Vagina (tissue), 2 donors: Measurements from ENCODE around the gene SEMA6A.

Source experiments
- POLR2A ChIP-seq, 2 donors: fragments of 450-650 bp; IDR thresholded peaks; one replicate each; pipeline ENCODE4 v1.6.1; 2017; ENCODE audit warnings: antibody characterized with exemption in 2 of 2, mild to moderate bottlenecking in 2 of 2, moderate library complexity in 2 of 2
- POLR2AphosphoS5 ChIP-seq, 2 donors: sonication (generic); formaldehyde crosslinking; IDR thresholded peaks; one replicate each; pipeline ENCODE4 v1.9.0; 2017; ENCODE audit warnings: antibody characterized with exemption in 2 of 2, mild to moderate bottlenecking in 2 of 2, low read depth in 1 of 2; ENCODE audit not compliant: insufficient read depth in 1 of 2
- TF ChIP-seq, protein P1 (sequence below), 3 experiments: fragments of 450-650 bp in 2 of 3; fragments of 200-600 bp in 1 of 3; sonication (generic) in 1 of 3; IDR thresholded peaks; one replicate each; pipeline ENCODE4 v1.5.1; 2017 to 2019; ENCODE audit warnings: antibody characterized with exemption in 3 of 3, mild to moderate bottlenecking in 2 of 3, moderate library complexity in 2 of 3

DNA sequence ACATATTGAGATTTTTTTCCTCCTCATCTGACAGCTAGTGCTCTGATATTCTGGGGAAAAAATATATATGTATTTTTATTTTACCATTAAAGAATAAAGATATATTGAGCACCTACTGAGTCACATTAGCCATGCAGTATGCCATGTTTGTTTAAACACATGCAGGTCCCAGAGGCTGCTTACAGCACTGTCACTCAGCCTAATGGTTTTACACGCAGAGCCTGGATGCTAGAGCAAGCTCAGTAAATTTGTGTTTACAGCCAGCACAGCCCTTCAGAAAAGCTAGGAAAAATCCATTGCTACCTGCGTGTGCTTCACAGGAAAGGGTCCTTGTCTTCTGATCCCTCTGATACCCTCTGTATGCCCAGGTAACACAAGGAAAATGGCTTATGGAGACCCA, 146.2 kb downstream of the SEMA6A start:
- TF ChIP-seq, protein P1, sequence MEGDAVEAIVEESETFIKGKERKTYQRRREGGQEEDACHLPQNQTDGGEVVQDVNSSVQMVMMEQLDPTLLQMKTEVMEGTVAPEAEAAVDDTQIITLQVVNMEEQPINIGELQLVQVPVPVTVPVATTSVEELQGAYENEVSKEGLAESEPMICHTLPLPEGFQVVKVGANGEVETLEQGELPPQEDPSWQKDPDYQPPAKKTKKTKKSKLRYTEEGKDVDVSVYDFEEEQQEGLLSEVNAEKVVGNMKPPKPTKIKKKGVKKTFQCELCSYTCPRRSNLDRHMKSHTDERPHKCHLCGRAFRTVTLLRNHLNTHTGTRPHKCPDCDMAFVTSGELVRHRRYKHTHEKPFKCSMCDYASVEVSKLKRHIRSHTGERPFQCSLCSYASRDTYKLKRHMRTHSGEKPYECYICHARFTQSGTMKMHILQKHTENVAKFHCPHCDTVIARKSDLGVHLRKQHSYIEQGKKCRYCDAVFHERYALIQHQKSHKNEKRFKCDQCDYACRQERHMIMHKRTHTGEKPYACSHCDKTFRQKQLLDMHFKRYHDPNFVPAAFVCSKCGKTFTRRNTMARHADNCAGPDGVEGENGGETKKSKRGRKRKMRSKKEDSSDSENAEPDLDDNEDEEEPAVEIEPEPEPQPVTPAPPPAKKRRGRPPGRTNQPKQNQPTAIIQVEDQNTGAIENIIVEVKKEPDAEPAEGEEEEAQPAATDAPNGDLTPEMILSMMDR (IDR thresholded peaks at IDR 0.05), result no peak
- TF ChIP-seq POLR2AphosphoS5 (IDR thresholded peaks at IDR 0.05; ENCODE audit: insufficient read depth in 1 of 2, low read depth in 1 of 2), result no peak
- TF ChIP-seq POLR2A (IDR thresholded peaks at IDR 0.05), result no peak
